SK-N-SH (cell line): ENCODE data around the gene LARGE1.

Experiments
- JUND ChIP-seq: IDR thresholded peaks from 2 replicates; pipeline ENCODE4 v1.4.0; 2012
- RXRA ChIP-seq: IDR thresholded peaks from 2 replicates; pipeline ENCODE4 v1.4.0; 2012; ENCODE audit warnings: low read depth, mild to moderate bottlenecking, borderline replicate concordance
- USF1 ChIP-seq: IDR thresholded peaks from 2 replicates; pipeline ENCODE4 v1.4.0; 2012; ENCODE audit warnings: low read depth, borderline replicate concordance
- YY1 ChIP-seq: IDR thresholded peaks from 2 replicates; pipeline ENCODE4 v1.4.0; 2012; ENCODE audit warnings: low read depth, mild to moderate bottlenecking

DNA sequence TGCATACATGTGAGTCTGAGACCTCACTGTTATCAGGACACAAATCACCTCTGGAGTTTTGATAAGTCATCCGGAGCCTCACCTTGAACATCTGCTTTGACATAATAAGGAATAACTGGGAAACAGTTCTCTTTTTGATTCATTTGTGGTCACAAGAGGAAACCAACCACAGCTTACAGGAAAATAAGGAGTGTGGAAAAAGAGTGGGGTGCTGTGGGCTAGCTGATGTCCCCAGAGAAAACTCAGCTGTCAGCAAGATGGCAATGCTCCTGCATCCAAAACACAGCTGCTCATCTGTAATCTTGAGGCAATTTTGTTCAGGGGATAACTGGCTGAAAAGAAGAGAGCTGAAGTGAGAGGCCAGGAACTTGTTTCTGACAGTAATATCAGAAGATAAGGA lies 445.7 kb downstream of the LARGE1 start:
- no peak for TF ChIP-seq USF1
- no peak for TF ChIP-seq RXRA
- TF ChIP-seq YY1, result no peak
- no peak for TF ChIP-seq JUND
